Calu3 (cell line): ENCODE results near the gene ARHGEF7. TPM values are rescaled to one million over a fixed set of nuclear protein-coding genes. Genes with fewer than 3 reads are reported as not detected.

ENCODE experiments used
- BruUV-seq: library from RNA; stranded (reverse); fragments of 400-500 nt; replicated peaks from 2 replicates; lab custom pipeline; 2021; lab: Mats Ljungman, UMichigan
- CTCF ChIA-PET: fragments of 300-600 bp; sonication (Branson Sonifier 250); formaldehyde crosslinking; loops from one replicate; lab custom pipeline; 2022; ENCODE audit warnings: antibody characterized with exemption; lab: Charles Lee
- DNase-seq: peaks from one replicate; pipeline ENCODE4 v3.0.0; 2022
- H3K27ac Mint-ChIP-seq: one replicate; pipeline ENCODE4 v1.8.0; 2022; ENCODE audit warnings: mixed read lengths; ENCODE audit not compliant: unreplicated experiment
- H3K27me3 Mint-ChIP-seq: one replicate; pipeline ENCODE4 v1.8.0; 2022; ENCODE audit warnings: mixed read lengths; ENCODE audit not compliant: unreplicated experiment
- H3K36me3 Mint-ChIP-seq: one replicate; pipeline ENCODE4 v1.8.0; 2022; ENCODE audit warnings: mild to moderate bottlenecking, moderate library complexity, mixed read lengths; ENCODE audit not compliant: insufficient read depth, unreplicated experiment
- H3K4me1 Mint-ChIP-seq: one replicate; pipeline ENCODE4 v1.8.0; 2022; ENCODE audit warnings: mild to moderate bottlenecking, low read depth, mixed read lengths; ENCODE audit not compliant: unreplicated experiment
- H3K4me3 Mint-ChIP-seq: one replicate; pipeline ENCODE4 v1.8.0; 2022; ENCODE audit warnings: mild to moderate bottlenecking, low read depth, moderate library complexity, mixed read lengths; ENCODE audit not compliant: unreplicated experiment
- H3K9me3 Mint-ChIP-seq: one replicate; pipeline ENCODE4 v1.8.0; 2022; ENCODE audit warnings: low read depth, mixed read lengths; ENCODE audit not compliant: unreplicated experiment
- CTCF ChIP-seq: fragments of 200-600 bp; IDR thresholded peaks from one replicate; pipeline ENCODE4 v1.8.0; 2022; ENCODE audit warnings: antibody characterized with exemption; ENCODE audit not compliant: unreplicated experiment
- intact Hi-C: fragments of 100-400 bp; cut with micrococcal nuclease; formaldehyde crosslinking; loops from one replicate; pipeline ENCODE4 v1.10.0; 2022; ENCODE audit not compliant: unreplicated experiment
- total RNA-seq: library from RNA; stranded (reverse); gene quantifications from 2 replicates; pipeline ENCODE4 v1.2.3, GENCODE V29; 2022

The ARHGEF7 gene
- total RNA-seq, 1 experiment from 2014 or later, result 17.7 TPM

GRCh38 chr13:111283991-111284390 is 168.9 kb downstream of the ARHGEF7 start:
- Mint-ChIP-seq H3K27me3 (no peaks in the 10 kb centered on the region), H3K27ac (no peak overlapping the region), H3K9me3 (no peaks in the 10 kb centered on the region), H3K4me1 (no peaks in the 10 kb centered on the region), H3K4me3 (no peak overlapping the region), H3K36me3 (no peaks in the 10 kb centered on the region)
- CTCF ChIA-PET, result no interaction called here
- BruUV-seq, result no TSS peak
- no peak for DNase-seq
- intact Hi-C loops, result no loop called here
- no peak for TF ChIP-seq CTCF

GRCh38 chr13:111284565-111284964 is 169.5 kb downstream of the ARHGEF7 start:
- no TSS peak for BruUV-seq
- no peaks in the 10 kb centered on the region for H3K27me3 Mint-ChIP-seq
- H3K4me1 Mint-ChIP-seq, result no peaks in the 10 kb centered on the region
- no peak for DNase-seq
- H3K4me3 Mint-ChIP-seq, result no peak overlapping the region
- no peak overlapping the region for H3K27ac Mint-ChIP-seq
- TF ChIP-seq CTCF, result no peak
- H3K9me3 Mint-ChIP-seq, result no peaks in the 10 kb centered on the region
- intact Hi-C loops, result no loop called here
- H3K36me3 Mint-ChIP-seq, result no peaks in the 10 kb centered on the region
- CTCF ChIA-PET, result no interaction called here

- CTCF ChIA-PET, result no interaction called here
- H3K4me3 Mint-ChIP-seq, result no peak overlapping the region
- no peak for TF ChIP-seq CTCF
- BruUV-seq, result no TSS peak
- no peaks in the 10 kb centered on the region for H3K36me3 Mint-ChIP-seq
- H3K27ac Mint-ChIP-seq, result no peak overlapping the region
- intact Hi-C loops, result no loop called here
- no peak for DNase-seq
- H3K27me3 Mint-ChIP-seq, result no peaks in the 10 kb centered on the region
- H3K4me1 Mint-ChIP-seq, result no peaks in the 10 kb centered on the region
- H3K9me3 Mint-ChIP-seq, result no peaks in the 10 kb centered on the region
These were observed 171.1 kb downstream of the ARHGEF7 start for GRCh38 chr13:111286162-111286561.

GRCh38 chr13:111286749-111287148 is 171.6 kb downstream of the ARHGEF7 start:
- Mint-ChIP-seq H3K4me1 (no peaks in the 10 kb centered on the region), H3K4me3 (no peak overlapping the region), H3K36me3 (no peaks in the 10 kb centered on the region), H3K27ac (no peak overlapping the region), H3K9me3 (no peaks in the 10 kb centered on the region), H3K27me3 (no peaks in the 10 kb centered on the region)
- CTCF ChIA-PET, result no interaction called here
- no peak for DNase-seq
- TF ChIP-seq CTCF, result no peak
- intact Hi-C loops, result no loop called here
- no TSS peak for BruUV-seq

GRCh38 chr13:111287201-111287600 is 172.1 kb downstream of the ARHGEF7 start:
- no peak overlapping the region for H3K27ac Mint-ChIP-seq
- no peak for TF ChIP-seq CTCF
- no peak overlapping the region for H3K4me3 Mint-ChIP-seq
- CTCF ChIA-PET, result no interaction called here
- intact Hi-C loops, result no loop called here
- H3K9me3 Mint-ChIP-seq, result no peaks in the 10 kb centered on the region
- H3K36me3 Mint-ChIP-seq, result no peaks in the 10 kb centered on the region
- H3K27me3 Mint-ChIP-seq, result no peaks in the 10 kb centered on the region
- no peak for DNase-seq
- BruUV-seq, result no TSS peak
- H3K4me1 Mint-ChIP-seq, result no peaks in the 10 kb centered on the region
